ENCODE results near the gene DIP2C.

DNA sequence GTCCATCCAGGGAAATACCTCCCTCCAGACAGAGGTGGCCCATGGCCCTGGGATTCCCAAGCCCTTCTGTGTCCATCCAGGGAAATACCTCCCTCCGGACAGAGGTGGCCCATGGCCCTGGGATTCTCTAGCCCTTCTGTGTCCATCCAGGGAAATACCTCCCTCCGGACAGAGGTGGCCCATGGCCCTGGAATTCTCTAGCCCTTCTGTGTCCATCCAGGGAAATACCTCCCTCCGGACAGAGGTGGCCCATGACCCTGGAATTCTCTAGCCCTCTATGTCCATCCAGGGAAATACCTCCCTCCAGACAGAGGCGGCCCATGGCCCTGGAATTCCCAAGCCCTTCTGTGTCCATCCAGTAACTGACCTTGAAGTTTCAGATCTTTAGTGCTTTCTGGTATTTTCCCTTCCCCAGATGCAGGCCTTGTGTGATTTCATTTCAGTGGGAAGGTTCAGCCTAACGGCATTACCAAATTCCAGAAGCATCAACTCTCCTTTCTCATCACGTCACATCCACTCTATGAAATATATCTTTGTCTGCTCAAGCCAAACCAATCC lies 28.8 kb upstream of the DIP2C start:
- TF ChIP-seq, protein P1, sequence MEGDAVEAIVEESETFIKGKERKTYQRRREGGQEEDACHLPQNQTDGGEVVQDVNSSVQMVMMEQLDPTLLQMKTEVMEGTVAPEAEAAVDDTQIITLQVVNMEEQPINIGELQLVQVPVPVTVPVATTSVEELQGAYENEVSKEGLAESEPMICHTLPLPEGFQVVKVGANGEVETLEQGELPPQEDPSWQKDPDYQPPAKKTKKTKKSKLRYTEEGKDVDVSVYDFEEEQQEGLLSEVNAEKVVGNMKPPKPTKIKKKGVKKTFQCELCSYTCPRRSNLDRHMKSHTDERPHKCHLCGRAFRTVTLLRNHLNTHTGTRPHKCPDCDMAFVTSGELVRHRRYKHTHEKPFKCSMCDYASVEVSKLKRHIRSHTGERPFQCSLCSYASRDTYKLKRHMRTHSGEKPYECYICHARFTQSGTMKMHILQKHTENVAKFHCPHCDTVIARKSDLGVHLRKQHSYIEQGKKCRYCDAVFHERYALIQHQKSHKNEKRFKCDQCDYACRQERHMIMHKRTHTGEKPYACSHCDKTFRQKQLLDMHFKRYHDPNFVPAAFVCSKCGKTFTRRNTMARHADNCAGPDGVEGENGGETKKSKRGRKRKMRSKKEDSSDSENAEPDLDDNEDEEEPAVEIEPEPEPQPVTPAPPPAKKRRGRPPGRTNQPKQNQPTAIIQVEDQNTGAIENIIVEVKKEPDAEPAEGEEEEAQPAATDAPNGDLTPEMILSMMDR (conservative IDR thresholded peaks at IDR 0.05 in 1 of 2, IDR thresholded peaks at IDR 0.05 in 1 of 2; ENCODE audit: extremely low read depth in 1 of 2, insufficient read depth in 1 of 2, low read depth in 1 of 2, low read length in 2 of 2), result no peak
- no peak for TF ChIP-seq EZH2 (IDR thresholded peaks at IDR 0.05; ENCODE audit: borderline replicate concordance, low read length)

Data from mammary epithelial cell (primary cell).